GM18502 (cell line): ENCODE results near the gene DNER.

Experiments used
- ATAC-seq: cut with Tn5 transposase; IDR thresholded peaks from one replicate; pipeline ENCODE4 v1.9.1; 2021; ENCODE audit warnings: mild to moderate bottlenecking; ENCODE audit not compliant: unreplicated experiment, poor library complexity

Gene DNER

DNA sequence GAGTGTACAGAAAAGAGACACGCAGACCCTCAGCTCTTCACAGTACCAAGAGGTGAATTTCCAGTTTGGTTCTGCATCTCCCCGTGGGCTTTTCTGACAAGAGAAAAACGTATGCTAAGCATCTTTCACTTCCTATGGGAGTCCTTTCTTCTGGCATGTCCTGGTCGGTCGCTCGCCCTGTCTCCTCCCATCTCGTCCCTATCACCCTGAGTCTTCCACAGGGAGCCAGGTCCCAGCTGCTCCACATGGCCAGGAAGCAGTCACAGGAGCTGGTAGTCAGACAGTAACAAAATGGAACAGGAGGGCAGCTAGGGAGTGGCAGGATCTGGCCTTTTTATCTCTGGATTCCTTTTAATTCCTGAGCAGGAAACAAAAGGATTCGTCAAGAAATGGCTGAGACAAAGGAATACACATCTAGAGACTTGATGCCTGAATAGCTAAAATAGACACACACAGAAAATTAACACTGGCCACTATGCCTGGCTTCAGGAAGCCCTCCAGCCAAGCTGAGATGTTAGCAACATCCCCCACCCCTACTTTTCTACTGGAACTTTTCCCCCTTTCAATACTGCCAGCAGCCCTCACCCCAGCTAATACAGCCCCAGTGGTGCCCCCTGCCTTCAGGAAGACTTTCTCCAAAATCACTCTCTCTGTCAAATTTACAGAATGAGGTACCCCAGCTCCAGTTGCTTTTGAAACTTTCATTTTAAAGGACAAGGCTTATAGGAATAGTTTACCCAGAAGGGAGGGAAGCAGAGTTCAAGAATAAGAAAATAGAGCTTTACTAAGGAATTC, 136.1 kb downstream of the DNER start:
- ATAC-seq = no peak

DNA sequence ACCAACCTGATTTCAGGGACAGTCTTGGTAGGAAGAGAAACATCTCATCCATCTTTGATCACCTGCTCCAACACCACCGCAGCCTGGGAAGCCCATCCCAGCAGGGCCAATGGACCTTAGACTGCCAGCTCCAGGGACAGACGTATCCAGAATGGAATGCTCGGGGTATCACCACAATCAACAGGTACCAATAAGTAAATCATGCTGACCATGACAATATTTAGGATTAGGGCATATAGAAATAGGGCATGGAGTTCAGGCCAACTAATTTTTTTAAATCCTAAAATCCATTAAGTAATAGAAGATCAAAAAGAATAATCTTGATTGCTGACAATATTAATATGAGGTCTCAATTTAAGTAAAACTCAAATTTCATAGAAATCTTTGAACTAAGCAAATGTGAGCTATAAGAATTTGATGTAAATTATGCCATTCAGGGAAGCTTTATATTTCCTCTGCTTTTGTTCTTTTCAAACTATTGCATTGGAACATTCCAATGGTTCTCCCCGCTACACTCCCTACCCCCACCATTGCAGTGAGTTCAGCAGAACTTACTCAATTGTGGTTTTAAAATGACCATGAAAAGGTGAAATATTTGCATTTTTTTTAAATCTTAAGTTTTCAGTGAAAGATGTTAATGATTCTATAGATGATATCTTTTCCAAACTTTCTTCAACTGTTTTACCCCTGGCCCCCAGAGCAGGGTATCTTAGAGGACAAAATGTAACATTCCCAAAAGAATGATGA, 138.6 kb downstream of the DNER start:
- no peak for ATAC-seq

DNA sequence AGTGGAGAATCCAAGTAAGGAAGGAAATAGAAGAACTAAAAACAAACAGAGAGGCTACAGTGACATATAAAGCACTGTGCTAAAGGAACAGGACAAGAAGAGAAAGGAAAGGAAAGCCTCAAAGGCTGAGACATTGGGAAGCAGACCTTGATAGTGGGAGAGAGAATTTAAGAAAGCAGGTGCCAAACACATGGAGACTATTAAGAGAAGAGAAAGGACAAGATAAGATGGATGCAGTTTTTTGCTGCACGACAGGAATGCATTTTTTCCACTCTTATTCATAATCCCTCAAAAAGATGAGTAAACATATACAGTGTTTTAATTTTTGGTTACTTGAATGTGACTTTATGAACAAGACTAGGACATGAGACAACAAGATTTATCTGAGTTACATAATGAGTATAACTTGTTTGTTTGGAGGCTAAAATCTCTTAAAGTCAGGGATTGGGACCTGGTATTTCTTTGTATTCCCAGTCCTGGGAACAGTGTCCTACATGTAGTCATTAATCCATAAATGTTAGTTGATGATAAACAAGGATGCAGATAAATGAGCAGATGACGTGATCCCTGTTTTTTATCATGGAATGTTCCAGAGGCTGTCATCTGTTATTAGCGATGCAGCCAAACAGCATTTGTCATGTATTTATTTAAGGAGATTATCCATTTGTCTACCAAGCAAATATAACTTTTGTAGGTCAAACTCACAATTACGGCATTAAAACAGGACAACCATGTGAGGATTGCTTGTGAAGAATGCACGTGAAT, 141.7 kb downstream of the DNER start:
- ATAC-seq = no peak

- no peak for ATAC-seq
These were observed 143.1 kb downstream of the DNER start for GRCh38 chr2:229571243-229571642.

DNA sequence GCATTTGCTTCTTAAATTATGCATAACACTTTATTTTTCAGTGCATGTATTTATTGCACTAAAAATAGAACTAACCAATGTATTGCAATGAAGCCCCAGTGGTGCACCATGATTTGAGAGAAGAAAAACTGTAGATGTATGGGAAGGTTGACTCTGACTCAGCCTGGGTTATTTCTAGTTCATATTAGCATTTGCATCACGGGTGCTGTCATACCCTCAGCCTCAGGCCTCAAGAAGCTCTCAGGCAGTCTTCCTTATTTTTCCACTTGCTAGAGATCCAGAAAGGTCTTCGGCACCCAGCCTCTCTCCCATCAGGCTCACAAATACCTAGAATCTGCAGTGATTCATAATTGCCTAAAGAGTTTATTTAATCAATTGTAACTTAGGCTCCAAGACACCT, 148.0 kb downstream of the DNER start:
- ATAC-seq = no peak

DNA sequence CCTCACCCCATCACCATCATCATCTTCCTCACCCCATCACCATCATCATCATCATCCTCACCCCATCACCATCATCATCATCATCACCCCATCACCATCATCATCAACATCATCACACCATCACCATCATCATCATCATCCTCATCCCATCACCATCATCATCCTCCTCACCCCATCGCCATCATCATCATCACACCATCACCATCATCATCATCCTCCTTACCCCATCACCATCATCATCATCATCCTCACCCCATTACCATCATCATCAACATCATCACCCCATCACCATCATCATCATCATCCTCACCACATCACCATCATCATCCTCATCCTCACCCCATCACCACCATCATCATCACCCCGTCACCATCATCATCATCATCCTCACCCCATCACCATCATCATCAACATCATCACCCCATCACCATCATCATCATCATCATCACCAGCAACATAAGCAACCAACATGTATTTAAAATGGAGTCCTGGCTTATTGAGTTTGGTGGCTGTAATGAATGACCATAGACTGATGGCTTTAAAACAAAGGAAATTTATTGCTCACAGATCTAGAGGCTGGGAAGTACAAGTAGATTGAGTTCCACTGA, 150.0 kb downstream of the DNER start:
- ATAC-seq = no peak

DNA sequence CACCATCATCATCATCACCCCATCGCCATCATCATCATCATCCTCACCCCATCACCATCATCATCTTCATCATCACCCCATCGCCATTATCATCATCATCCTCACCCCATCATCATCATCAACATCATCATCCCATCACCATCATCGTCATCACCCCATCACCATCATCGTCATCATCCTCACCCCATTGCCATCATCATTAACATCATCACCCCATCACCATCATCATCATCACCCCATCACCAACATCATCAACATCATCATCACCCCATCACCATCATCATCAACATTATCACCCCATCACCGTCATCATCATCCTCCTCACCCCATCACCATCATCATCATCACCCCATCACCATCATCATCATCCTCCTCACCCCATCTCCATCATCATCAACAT, 151.0 kb downstream of the DNER start:
- no peak for ATAC-seq

- ATAC-seq = no peak
These were observed 151.8 kb downstream of the DNER start for GRCh38 chr2:229562472-229563127.

DNA sequence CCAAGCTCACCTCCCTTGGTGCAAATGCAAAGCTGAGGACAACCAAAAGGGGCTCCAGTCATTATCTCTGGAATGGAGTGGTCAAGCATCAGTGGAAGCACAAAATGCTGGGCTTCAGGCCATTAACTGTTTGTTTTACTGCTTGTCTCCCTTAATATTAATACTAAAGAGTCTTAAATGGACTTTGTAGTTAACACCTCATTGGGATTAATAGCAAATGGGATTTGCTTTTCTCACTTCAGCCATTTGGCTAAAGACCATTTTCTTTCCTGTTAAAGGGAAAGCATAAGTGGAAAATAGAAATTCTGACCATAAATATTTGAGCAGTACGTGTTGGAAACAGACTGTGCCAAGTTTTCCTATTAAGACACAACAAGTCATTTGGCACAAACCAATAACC, 154.4 kb downstream of the DNER start:
- ATAC-seq = no peak

DNA sequence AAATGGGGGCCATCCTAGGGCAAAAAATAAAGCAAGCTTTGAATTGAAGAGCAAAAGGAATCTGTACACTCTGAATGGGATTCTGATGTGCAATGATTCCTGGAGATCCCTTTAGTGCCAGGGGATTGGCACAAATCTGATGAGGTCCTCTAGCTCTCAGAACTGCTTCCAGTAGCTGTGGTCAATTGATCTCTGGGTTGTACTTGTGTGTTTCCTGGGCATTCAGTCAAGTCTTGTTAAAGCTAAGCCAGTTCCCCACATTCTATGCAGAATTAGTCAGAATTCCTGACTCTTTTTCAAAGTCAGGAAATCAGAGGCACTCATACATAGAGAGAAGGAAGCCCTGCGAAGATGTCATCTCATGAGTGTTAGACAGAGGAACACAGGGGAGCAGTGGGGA, 161.3 kb downstream of the DNER start:
- ATAC-seq = no peak

DNA sequence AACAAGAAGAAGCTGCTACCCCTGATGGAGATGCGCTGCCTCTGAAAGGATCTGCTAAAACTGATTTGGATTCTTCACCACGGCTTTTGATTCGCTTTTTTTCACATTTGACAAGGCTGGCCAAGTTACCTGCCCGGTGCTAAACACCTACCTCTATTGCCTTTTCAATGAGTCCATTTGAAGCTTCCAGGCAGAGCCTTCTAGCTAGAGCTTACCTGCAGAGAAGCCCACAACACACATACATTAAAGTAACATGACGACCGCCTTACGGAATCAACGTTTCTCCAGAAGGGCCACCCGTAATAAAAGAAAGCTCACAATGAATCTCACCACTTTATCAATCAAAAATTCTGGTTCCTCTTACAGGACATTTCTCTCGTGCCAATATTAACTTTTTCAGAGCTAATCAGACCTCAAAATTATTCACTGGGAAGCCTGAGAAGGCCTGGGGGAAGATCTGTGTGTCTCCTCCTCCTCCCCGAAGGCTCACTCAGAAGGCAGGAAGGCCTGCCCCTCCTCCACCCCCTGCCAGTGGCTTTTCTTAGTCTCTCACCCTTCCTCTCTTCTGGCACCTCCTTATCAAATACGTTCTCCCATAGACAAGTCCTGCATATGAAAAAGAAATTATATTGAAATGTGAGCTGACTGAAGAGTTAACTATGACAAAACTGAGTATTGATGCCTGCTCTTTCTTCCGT, 171.0 kb downstream of the DNER start:
- no peak for ATAC-seq

GRCh38 chr2:229539628-229540027, 174.7 kb downstream of the DNER start:
- no peak for ATAC-seq

GRCh38 chr2:229531594-229531993, 182.8 kb downstream of the DNER start:
- no peak for ATAC-seq

DNA sequence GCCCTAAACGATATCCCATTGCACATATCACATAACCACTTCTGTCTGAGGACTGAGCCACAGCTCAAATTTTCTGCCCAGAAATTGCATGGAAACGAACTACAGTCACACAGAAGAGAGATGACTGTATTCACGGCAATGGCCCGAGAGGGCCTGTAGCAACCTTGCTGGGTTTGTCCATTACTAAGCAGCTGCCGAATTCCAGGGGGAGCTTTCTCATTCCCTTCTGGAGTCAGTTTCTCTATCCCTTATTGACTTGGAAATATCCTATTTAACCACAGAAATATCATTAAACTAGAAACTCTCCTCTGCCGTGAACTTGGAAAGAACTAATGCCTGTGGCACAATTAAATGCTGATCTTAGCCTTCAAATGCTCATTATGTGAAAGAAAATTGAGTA, 183.9 kb downstream of the DNER start:
- no peak for ATAC-seq

GRCh38 chr2:229528846-229529245, 185.5 kb downstream of the DNER start:
- no peak for ATAC-seq

GRCh38 chr2:229526951-229527350, 187.4 kb downstream of the DNER start:
- no peak for ATAC-seq

- ATAC-seq = no peak
These were observed 189.6 kb downstream of the DNER start for GRCh38 chr2:229524799-229525198.

DNA sequence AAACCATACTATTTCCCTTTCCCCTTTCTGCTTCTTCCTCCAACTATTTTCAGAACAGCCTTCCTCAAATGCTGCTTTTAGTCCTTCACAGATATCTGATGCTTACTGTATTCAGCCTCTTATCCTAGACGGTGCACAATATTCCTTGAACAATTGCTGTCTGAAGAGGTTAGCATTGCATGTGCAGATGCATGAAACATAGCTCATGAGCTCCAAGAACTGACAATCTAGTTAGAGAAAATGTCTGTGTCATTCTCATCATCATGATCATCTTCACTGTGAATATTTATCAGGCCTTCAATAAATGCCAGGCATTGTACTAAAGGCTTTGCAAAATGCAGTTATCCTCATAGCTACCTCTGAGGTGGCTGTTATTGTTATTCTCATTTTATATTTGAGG, 190.7 kb downstream of the DNER start:
- ATAC-seq = no peak

GRCh38 chr2:229521576-229521975, 192.8 kb downstream of the DNER start:
- ATAC-seq = no peak

GRCh38 chr2:229520691-229521096, 193.7 kb downstream of the DNER start:
- no peak for ATAC-seq
